Measurements from ENCODE around the gene GMDS. TPM values are rescaled to one million over a fixed set of nuclear protein-coding genes. Genes with fewer than 3 reads are reported as not detected.

Gene GMDS
- total RNA-seq, 1 experiment from 2014 or later: 27.6 TPM

DNA sequence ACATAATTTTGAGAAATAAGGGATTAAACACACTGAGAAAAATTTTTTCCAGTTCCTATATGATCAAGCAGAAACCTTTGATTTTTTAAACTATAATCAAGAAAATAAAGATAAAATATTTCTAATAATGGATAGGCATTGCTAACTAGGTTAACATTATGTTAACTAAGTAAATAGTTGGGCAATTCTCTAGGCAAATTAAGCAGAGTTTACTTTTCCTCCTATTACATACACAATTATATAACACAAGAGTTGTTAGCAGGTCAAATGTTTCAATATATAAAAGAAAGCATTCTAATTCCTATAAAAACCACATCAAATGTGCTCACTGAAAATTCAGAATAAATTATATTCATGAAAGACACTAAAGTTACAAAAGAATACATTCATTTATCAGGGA lies 191.7 kb downstream of the GMDS start:
- H2AK5ac ChIP-seq (ENCODE audit: insufficient read length, low read length): no peak overlapping the region
- no peaks in the 10 kb centered on the region for H3K4me1 Mint-ChIP-seq
- H4K20me1 ChIP-seq (ENCODE audit: control insufficient read depth, insufficient read depth, insufficient read length): no peaks in the 10 kb centered on the region
- H2BK120ac ChIP-seq (ENCODE audit: low read depth, low read length, poor library complexity, severe bottlenecking): no peak overlapping the region
- H3K27ac ChIP-seq (ENCODE audit: insufficient read length, low read depth, low read length): no peak overlapping the region
- H3K23me2 ChIP-seq (ENCODE audit: insufficient read length, low read depth, low read length, poor library complexity, severe bottlenecking): no peaks in the 10 kb centered on the region
- H3K4me1 ChIP-seq (ENCODE audit: insufficient read depth, low read length): no peaks in the 10 kb centered on the region
- H3K9me3 Mint-ChIP-seq: no peaks in the 10 kb centered on the region; a peak in 1 of 5 replicates
- no peak overlapping the region for H2BK12ac ChIP-seq (ENCODE audit: insufficient read length, low read depth, low read length)
- H2BK5ac ChIP-seq (ENCODE audit: insufficient read length, low read length): no peak overlapping the region
- no peak overlapping the region for H3K4me3 Mint-ChIP-seq
- TF ChIP-seq, protein P1, sequence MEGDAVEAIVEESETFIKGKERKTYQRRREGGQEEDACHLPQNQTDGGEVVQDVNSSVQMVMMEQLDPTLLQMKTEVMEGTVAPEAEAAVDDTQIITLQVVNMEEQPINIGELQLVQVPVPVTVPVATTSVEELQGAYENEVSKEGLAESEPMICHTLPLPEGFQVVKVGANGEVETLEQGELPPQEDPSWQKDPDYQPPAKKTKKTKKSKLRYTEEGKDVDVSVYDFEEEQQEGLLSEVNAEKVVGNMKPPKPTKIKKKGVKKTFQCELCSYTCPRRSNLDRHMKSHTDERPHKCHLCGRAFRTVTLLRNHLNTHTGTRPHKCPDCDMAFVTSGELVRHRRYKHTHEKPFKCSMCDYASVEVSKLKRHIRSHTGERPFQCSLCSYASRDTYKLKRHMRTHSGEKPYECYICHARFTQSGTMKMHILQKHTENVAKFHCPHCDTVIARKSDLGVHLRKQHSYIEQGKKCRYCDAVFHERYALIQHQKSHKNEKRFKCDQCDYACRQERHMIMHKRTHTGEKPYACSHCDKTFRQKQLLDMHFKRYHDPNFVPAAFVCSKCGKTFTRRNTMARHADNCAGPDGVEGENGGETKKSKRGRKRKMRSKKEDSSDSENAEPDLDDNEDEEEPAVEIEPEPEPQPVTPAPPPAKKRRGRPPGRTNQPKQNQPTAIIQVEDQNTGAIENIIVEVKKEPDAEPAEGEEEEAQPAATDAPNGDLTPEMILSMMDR (conservative IDR thresholded peaks at IDR 0.05): no peak
- no peak overlapping the region for H4K5ac ChIP-seq (ENCODE audit: insufficient read length, low read depth, low read length)
- no peak overlapping the region for H2BK20ac ChIP-seq (ENCODE audit: low read depth, low read length, poor library complexity, severe bottlenecking)
- no peak overlapping the region for H2BK15ac ChIP-seq (ENCODE audit: low read depth, low read length)
- no peaks in the 10 kb centered on the region for H3K27me3 Mint-ChIP-seq (ENCODE audit: low read depth)
- no peak overlapping the region for H3K4me2 ChIP-seq (ENCODE audit: insufficient read depth, insufficient read length, low read length)
- no peak overlapping the region for H4K8ac ChIP-seq (replicated peaks; ENCODE audit: insufficient read length, low read depth, low read length)
- no peaks in the 10 kb centered on the region for H3K9me3 ChIP-seq (ENCODE audit: control insufficient read depth, low read depth, low read length)
- H3K23ac ChIP-seq (ENCODE audit: insufficient read length, low read depth, low read length): no peak overlapping the region
- H2AFZ ChIP-seq (ENCODE audit: low read length): no peak overlapping the region
- H3K79me2 ChIP-seq (ENCODE audit: insufficient read depth, low read length): no peaks in the 10 kb centered on the region
- no peak overlapping the region for H3K27ac Mint-ChIP-seq
- H3K36me3 Mint-ChIP-seq (ENCODE audit: insufficient read depth in 1 of 3, low read depth in 3 of 3): no peaks in the 10 kb centered on the region; a peak in 2 of 7 replicates
- H3K56ac ChIP-seq (ENCODE audit: insufficient read length, low read depth, low read length): no peak overlapping the region
- no peak overlapping the region for H3T11ph ChIP-seq (ENCODE audit: low read length)
- H3K9ac ChIP-seq (ENCODE audit: extremely low read depth, insufficient read length, low read length): no peak overlapping the region
- H3K79me1 ChIP-seq (ENCODE audit: insufficient read depth, low read depth, low read length, poor library complexity, severe bottlenecking): no peaks in the 10 kb centered on the region
- H3K18ac ChIP-seq (ENCODE audit: insufficient read length, low read depth, low read length): no peak overlapping the region
- no peak for DNase-seq
- no peak overlapping the region for H3K4ac ChIP-seq (ENCODE audit: low read depth, low read length)
- H3K14ac ChIP-seq (ENCODE audit: insufficient read depth, low read length): no peak overlapping the region
- no peaks in the 10 kb centered on the region for H3K27me3 ChIP-seq (ENCODE audit: insufficient read depth, low read length)
- no peak overlapping the region for H4K91ac ChIP-seq (ENCODE audit: insufficient read length, low read depth, low read length)
